ENCODE results near the gene PODN. TPM values are rescaled to one million over a fixed set of nuclear protein-coding genes. Genes with fewer than 3 reads are reported as not detected.

PODN gene
- total RNA-seq, 6 experiments from 2014 or later = 2.8 to 9.8 (median 5.1) TPM

DNA sequence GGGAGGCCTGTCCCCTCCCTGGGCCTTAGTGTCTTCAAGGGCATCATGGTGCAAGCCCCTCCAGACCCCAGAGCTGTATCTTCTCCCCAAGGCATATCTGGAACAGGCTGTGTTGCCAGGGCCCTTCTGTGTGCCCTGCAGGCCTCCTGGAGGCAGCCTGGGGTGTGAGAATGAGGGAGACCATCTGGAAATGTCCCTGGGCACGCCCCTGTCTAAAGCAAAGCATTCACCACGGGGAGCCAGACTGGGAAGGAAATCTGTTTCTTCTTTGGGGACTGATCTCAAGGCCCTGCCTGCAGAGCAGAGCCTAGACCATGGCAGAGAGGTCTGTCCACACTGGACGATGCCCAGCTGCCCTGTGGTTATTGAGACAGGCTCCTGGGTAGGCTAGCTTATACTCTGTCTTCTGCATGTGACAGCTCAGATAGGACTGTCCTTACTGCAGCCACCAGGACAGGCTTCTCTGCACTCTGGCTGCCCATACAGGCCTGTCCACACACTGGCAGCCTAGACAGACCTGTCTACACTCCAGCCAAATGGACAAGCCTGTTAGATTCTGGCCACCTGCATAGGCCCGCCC, 24.6 kb downstream of the PODN start:
- no peak overlapping the region for H3K4me3 ChIP-seq
- no peak for ATAC-seq
- H3K9me3 ChIP-seq = no peaks in the 10 kb centered on the region
- DNase-seq = no peak
- no peaks in the 10 kb centered on the region for H3K27me3 ChIP-seq
- WGBS (ENCODE audit: insufficient coverage, low coverage, low lambda C conversion rate, missing lambda C conversion rate) = 70% methylated on average over 2 of the region's 4 CpGs
- TF ChIP-seq, protein P1, sequence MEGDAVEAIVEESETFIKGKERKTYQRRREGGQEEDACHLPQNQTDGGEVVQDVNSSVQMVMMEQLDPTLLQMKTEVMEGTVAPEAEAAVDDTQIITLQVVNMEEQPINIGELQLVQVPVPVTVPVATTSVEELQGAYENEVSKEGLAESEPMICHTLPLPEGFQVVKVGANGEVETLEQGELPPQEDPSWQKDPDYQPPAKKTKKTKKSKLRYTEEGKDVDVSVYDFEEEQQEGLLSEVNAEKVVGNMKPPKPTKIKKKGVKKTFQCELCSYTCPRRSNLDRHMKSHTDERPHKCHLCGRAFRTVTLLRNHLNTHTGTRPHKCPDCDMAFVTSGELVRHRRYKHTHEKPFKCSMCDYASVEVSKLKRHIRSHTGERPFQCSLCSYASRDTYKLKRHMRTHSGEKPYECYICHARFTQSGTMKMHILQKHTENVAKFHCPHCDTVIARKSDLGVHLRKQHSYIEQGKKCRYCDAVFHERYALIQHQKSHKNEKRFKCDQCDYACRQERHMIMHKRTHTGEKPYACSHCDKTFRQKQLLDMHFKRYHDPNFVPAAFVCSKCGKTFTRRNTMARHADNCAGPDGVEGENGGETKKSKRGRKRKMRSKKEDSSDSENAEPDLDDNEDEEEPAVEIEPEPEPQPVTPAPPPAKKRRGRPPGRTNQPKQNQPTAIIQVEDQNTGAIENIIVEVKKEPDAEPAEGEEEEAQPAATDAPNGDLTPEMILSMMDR (IDR thresholded peaks at IDR 0.05) = no peak
- no peak for TF ChIP-seq POLR2A (IDR thresholded peaks at IDR 0.05)
- H3K4me1 ChIP-seq = peaks cover 0 to 11% (median 0%) of the 10 kb centered on the region in 4 donors
- H3K27ac ChIP-seq = no peak overlapping the region
- intact Hi-C loops (cut with DNase I) = no loop called here
- no peaks in the 10 kb centered on the region for H3K36me3 ChIP-seq

GRCh38 chr1:53087332-53088285, 25.6 kb downstream of the PODN start:
- no peak overlapping the region for H3K27ac ChIP-seq
- ATAC-seq = no peak
- H3K9me3 ChIP-seq = no peaks in the 10 kb centered on the region
- TF ChIP-seq POLR2A (IDR thresholded peaks at IDR 0.05) = no peak
- TF ChIP-seq, protein P1 (IDR thresholded peaks at IDR 0.05) = no peak
- no peak overlapping the region for H3K4me3 ChIP-seq
- no peaks in the 10 kb centered on the region for H3K27me3 ChIP-seq
- H3K4me1 ChIP-seq = peaks cover 0 to 20% (median 0%) of the 10 kb centered on the region in 4 donors
- DNase-seq = no peak
- WGBS (ENCODE audit: insufficient coverage, low coverage, low lambda C conversion rate, missing lambda C conversion rate) = 67% methylated on average over 3 of the region's 27 CpGs
- intact Hi-C loops (cut with DNase I) = no loop called here
- H3K36me3 ChIP-seq = no peaks in the 10 kb centered on the region

GRCh38 chr1:53088616-53089300, 26.7 kb downstream of the PODN start:
- WGBS (ENCODE audit: insufficient coverage, low coverage, low lambda C conversion rate, missing lambda C conversion rate) = 97% methylated on average over 5 of the region's 19 CpGs
- intact Hi-C loops (cut with DNase I) = no loop called here

More at GRCh38 chr1:53088616-53089300, 26.7 kb downstream of the PODN start:
- Histone ChIP-seq H3K27ac (no peak overlapping the region), H3K4me3 (no peak overlapping the region), H3K4me1 (peaks cover 0 to 20% (median 0%) of the 10 kb centered on the region in 4 donors), H3K9me3 (no peaks in the 10 kb centered on the region), H3K36me3 (no peaks in the 10 kb centered on the region), H3K27me3 (no peaks in the 10 kb centered on the region)
- no peak for TF ChIP-seq POLR2A (IDR thresholded peaks at IDR 0.05)
- TF ChIP-seq, protein P1 (IDR thresholded peaks at IDR 0.05) = no peak
- ATAC-seq = no peak
- no peak for DNase-seq
